ENCODE data around the gene TJP3. TPM values are rescaled to one million over a fixed set of nuclear protein-coding genes. Genes with fewer than 3 reads are reported as not detected.
A peak's percentile ranks its signal among the peaks of the same experiment; 100 is the strongest.

TJP3 gene
- total RNA-seq, 4 donors from 2014 or later = 29.7 to 43.7 (median 39.8) TPM

GRCh38 chr19:3669947-3670795 lies 38.0 kb upstream of the TJP3 start:
- peaks cover 6 to 37% of the 10 kb centered on the region in 2 donors for H3K4me1 ChIP-seq
- H3K27ac ChIP-seq = peak overlapping the region; percentile 88 to 95 (median 91)
- no peak overlapping the region for H3K4me3 ChIP-seq (replicated peaks in 1 of 3)
- no peaks in the 10 kb centered on the region for H3K27me3 ChIP-seq
- intact Hi-C loops (cut with DNase I) = no loop called here
- H3K9me3 ChIP-seq = no peaks in the 10 kb centered on the region
- no peaks in the 10 kb centered on the region for H3K36me3 ChIP-seq
- TF ChIP-seq POLR2A (IDR thresholded peaks at IDR 0.05) = peak in 1 of 2 donors; percentile 30
- TF ChIP-seq, protein P1, sequence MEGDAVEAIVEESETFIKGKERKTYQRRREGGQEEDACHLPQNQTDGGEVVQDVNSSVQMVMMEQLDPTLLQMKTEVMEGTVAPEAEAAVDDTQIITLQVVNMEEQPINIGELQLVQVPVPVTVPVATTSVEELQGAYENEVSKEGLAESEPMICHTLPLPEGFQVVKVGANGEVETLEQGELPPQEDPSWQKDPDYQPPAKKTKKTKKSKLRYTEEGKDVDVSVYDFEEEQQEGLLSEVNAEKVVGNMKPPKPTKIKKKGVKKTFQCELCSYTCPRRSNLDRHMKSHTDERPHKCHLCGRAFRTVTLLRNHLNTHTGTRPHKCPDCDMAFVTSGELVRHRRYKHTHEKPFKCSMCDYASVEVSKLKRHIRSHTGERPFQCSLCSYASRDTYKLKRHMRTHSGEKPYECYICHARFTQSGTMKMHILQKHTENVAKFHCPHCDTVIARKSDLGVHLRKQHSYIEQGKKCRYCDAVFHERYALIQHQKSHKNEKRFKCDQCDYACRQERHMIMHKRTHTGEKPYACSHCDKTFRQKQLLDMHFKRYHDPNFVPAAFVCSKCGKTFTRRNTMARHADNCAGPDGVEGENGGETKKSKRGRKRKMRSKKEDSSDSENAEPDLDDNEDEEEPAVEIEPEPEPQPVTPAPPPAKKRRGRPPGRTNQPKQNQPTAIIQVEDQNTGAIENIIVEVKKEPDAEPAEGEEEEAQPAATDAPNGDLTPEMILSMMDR (IDR thresholded peaks at IDR 0.05) = no peak
- 69% methylated on average over 23 to 25 of the region's 33 CpGs for WGBS, 2 donors
- DNase-seq = peak; percentile 26 to 33

DNA sequence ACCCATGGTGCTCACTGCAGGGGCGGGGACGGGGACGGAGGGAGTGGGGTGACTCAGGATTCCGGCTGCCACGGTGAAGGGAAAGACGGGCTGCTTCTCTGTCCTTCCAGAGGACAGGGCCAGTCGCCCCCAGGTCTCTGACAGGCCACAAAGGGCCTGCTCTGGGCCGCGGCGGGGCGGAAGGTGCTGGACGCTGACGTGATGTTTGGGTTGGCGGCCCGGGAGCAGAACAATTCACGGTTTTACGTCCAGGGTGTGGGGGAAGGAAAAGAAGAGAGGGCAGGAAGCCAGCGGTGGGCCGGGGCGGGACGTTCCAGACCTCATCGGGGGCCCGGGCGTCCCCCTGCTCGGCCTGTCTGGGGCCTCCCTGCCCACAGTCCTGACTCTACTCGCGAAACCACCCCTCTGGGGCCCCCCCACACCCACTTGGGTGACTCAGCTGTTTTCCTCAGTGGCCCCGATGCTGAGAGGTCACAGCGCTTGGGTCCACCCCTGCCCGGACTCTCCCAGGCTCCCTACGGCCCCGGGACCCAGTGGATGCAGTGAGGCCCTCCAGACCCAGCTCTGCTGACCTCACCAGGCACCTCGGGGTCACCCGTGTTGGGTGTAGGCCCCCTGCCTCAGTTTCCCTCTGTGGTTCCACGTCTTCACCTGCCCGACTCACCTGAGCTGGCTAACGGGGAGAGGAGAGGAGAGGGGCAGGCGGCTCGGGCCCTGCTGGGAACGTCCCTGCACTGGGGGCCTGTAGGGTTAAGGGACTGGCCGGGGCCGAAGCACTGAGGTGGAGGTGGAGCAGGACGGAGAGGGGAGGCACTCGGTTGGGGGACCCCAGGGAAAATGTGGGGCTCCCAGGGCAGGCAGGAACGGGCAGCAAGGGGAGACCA lies 37.1 kb upstream of the TJP3 start:
- DNase-seq = peak; percentile 28 to 42
- Histone ChIP-seq H3K4me1 (peaks cover 6 to 32% of the 10 kb centered on the region in 2 donors), H3K36me3 (no peaks in the 10 kb centered on the region), H3K27ac (peak overlapping the region; percentile 91 to 95 (median 91)), H3K9me3 (no peaks in the 10 kb centered on the region), H3K4me3 (replicated peaks in 1 of 3) (peak overlapping the region in 1 of 3 donors; percentile 6), H3K27me3 (no peaks in the 10 kb centered on the region)
- WGBS, 2 donors = 58 to 72% methylated on average over 30 to 37 of the region's 45 CpGs
- TF ChIP-seq, protein P1 (IDR thresholded peaks at IDR 0.05) = no peak
- peak in 1 of 2 donors; percentile 14 for TF ChIP-seq POLR2A (IDR thresholded peaks at IDR 0.05)
- intact Hi-C loops (cut with DNase I) = no loop called here

DNA sequence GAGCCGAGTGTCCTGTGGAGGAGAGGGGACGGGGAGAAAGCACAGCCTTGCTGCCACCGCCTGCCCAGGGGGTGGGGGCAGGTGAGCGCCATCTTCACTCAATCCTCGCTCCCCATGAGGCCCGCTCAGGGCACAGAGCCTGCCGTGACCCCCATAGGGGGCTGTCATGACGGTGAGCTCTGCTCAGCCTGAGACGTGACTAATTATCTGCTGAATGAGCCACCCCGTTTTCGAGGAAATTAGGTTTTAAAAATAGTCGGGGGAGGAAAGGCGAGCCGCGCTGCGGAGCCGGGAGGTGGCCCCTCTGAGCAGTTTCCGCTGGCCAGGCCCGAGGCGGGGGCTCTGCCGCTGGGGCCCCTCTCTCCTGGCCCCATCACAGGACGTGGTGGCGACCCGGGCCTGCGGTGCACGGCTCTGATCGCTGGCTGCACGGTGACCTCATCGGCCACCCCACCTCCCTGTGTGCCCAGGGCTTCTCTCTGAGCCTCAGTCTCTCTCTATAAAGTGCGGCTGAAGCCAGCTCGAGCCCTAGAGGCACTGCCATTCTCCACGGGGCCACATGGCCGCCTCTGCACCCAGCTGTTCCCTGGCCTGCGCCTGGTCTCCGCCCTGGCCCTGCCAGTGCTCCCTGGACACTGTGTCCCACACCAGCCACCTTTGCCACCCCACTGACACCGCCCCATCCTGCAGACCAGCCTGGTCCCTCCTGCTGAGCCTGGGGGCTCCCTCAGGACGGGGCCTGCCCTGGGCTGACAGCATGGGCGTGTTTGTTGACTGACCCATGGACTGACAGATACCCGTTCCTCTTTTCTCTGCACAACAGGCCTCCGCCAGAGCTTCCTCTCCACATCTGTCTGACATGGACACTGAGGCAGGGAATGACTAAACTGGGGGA lies 36.3 kb upstream of the TJP3 start:
- peak overlapping the region; percentile 91 to 95 (median 91) for H3K27ac ChIP-seq
- peak overlapping the region in 1 of 3 donors; percentile 6 for H3K4me3 ChIP-seq (replicated peaks in 1 of 3)
- no peak for DNase-seq
- intact Hi-C loops (cut with DNase I) = no loop called here
- no peaks in the 10 kb centered on the region for H3K36me3 ChIP-seq
- no peaks in the 10 kb centered on the region for H3K9me3 ChIP-seq
- TF ChIP-seq POLR2A (IDR thresholded peaks at IDR 0.05) = no peak
- TF ChIP-seq, protein P1 (IDR thresholded peaks at IDR 0.05) = no peak
- peaks cover 6 to 31% of the 10 kb centered on the region in 2 donors for H3K4me1 ChIP-seq
- no peaks in the 10 kb centered on the region for H3K27me3 ChIP-seq
- 59 to 67% methylated on average over 31 to 39 of the region's 40 CpGs for WGBS, 2 donors

DNA sequence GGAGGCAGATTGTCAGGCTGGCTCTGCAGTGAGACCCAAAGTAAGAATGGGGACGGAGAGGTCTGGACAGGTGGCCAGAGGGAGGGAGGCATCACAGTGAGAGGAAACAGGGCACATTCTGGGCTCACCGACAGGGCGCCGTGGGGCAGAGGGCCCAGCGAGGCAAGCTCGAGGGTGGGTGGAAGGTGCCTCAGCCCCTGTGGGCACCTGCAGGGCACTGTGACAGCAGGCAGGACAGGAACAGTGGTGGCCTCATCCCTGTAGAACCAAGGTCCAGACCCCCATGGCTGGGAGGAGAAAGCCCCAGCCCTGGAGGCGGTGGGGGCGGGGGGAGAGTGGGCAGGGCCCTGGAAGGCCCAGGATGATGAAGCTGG lies 35.6 kb upstream of the TJP3 start:
- H3K4me1 ChIP-seq = peaks cover 6 to 31% of the 10 kb centered on the region in 2 donors

More for the DNA sequence above, 35.6 kb upstream of the TJP3 start:
- no peak for DNase-seq
- WGBS, 2 donors = 90 to 92% methylated on average over 6 to 8 of the region's 8 CpGs
- no peaks in the 10 kb centered on the region for H3K9me3 ChIP-seq
- H3K4me3 ChIP-seq (replicated peaks in 1 of 3) = no peak overlapping the region
- TF ChIP-seq POLR2A (IDR thresholded peaks at IDR 0.05) = no peak
- TF ChIP-seq, protein P1 (IDR thresholded peaks at IDR 0.05) = no peak
- H3K27ac ChIP-seq = peak overlapping the region; percentile 91 to 95 (median 91)
- no peaks in the 10 kb centered on the region for H3K27me3 ChIP-seq
- H3K36me3 ChIP-seq = no peaks in the 10 kb centered on the region
- intact Hi-C loops (cut with DNase I) = no loop called here
